ENCODE measurements around the gene IFNA6.

Gene IFNA6

GRCh38 chr9:21350787-21351186 lies at the start of gene IFNA6:
TSS of gene IFNA6 (minus strand) at chr9:21350887. CDS start at chr9:21350887, 0 bp downstream.
- Histone ChIP-seq H3K27me3 (replicated peaks; ENCODE audit: control insufficient read depth, insufficient read depth, low read length) (no peaks in the 10 kb centered on the region), H3K4me3 (replicated peaks; ENCODE audit: low read depth, low read length) (no peak within 1 kb of the TSS), H3K36me3 (ENCODE audit: control insufficient read depth, insufficient read depth, low read length) (no peaks in the 10 kb centered on the region)
- no peak for DNase-seq (ENCODE audit: extremely low read depth, insufficient read length)
- TF ChIP-seq, protein P1, sequence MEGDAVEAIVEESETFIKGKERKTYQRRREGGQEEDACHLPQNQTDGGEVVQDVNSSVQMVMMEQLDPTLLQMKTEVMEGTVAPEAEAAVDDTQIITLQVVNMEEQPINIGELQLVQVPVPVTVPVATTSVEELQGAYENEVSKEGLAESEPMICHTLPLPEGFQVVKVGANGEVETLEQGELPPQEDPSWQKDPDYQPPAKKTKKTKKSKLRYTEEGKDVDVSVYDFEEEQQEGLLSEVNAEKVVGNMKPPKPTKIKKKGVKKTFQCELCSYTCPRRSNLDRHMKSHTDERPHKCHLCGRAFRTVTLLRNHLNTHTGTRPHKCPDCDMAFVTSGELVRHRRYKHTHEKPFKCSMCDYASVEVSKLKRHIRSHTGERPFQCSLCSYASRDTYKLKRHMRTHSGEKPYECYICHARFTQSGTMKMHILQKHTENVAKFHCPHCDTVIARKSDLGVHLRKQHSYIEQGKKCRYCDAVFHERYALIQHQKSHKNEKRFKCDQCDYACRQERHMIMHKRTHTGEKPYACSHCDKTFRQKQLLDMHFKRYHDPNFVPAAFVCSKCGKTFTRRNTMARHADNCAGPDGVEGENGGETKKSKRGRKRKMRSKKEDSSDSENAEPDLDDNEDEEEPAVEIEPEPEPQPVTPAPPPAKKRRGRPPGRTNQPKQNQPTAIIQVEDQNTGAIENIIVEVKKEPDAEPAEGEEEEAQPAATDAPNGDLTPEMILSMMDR (IDR thresholded peaks at IDR 0.05; ENCODE audit: insufficient read depth, low read length, poor library complexity, severe bottlenecking), result no peak

GRCh38 chr9:21399956-21400355 lies 49.3 kb upstream of the IFNA6 start:
- Histone ChIP-seq H3K36me3 (ENCODE audit: control insufficient read depth, insufficient read depth, low read length) (no peaks in the 10 kb centered on the region), H3K27me3 (replicated peaks; ENCODE audit: control insufficient read depth, insufficient read depth, low read length) (no peaks in the 10 kb centered on the region), H3K4me3 (replicated peaks; ENCODE audit: low read depth, low read length) (no peak overlapping the region)
- DNase-seq (ENCODE audit: extremely low read depth, insufficient read length), result no peak
- TF ChIP-seq, protein P1 (IDR thresholded peaks at IDR 0.05; ENCODE audit: insufficient read depth, low read length, poor library complexity, severe bottlenecking), result no peak

DNA sequence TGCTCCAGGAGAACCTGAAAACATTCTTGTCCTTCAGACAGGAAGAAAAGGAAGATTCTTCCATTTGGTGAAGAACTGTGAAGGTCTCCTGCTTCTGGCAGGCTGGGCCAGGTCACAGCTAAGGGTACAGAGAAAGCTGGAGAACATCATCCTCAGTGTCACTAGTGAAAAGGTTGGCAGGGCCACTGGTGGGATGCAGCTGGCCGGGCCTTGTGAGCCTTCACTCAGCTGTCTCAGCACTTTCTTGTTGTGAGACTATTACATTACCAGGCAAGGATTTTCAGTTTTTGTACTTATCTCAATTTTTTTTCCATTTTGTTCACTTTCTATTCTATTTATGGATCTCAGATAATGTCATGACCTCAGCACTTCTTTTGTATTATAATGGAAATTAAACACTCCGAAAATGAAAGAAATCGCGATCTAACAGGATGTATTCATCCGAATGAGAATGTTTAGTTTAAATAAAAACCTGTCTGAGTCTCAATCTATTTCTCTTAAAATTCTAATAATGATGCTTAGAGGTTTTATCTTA lies 48.3 kb upstream of the IFNA6 start:
- DNase-seq (ENCODE audit: extremely low read depth, insufficient read length), result no peak
- no peak overlapping the region for H3K4me3 ChIP-seq (replicated peaks; ENCODE audit: low read depth, low read length)
- TF ChIP-seq, protein P1 (IDR thresholded peaks at IDR 0.05; ENCODE audit: insufficient read depth, low read length, poor library complexity, severe bottlenecking), result no peak
- no peaks in the 10 kb centered on the region for H3K27me3 ChIP-seq (replicated peaks; ENCODE audit: control insufficient read depth, insufficient read depth, low read length)
- H3K36me3 ChIP-seq (ENCODE audit: control insufficient read depth, insufficient read depth, low read length), result no peaks in the 10 kb centered on the region

GRCh38 chr9:21395778-21396717 lies 45.4 kb upstream of the IFNA6 start:
- TF ChIP-seq, protein P1 (IDR thresholded peaks at IDR 0.05; ENCODE audit: insufficient read depth, low read length, poor library complexity, severe bottlenecking), result peak; percentile 92
- H3K4me3 ChIP-seq (replicated peaks; ENCODE audit: low read depth, low read length), result peak overlapping the region; percentile 55
- H3K36me3 ChIP-seq (ENCODE audit: control insufficient read depth, insufficient read depth, low read length), result no peaks in the 10 kb centered on the region
- no peaks in the 10 kb centered on the region for H3K27me3 ChIP-seq (replicated peaks; ENCODE audit: control insufficient read depth, insufficient read depth, low read length)
- peak; percentile 63 for DNase-seq (ENCODE audit: extremely low read depth, insufficient read length)

GRCh38 chr9:21392270-21392669 lies 41.6 kb upstream of the IFNA6 start:
- DNase-seq (ENCODE audit: extremely low read depth, insufficient read length), result peak; percentile 33
- TF ChIP-seq, protein P1 (IDR thresholded peaks at IDR 0.05; ENCODE audit: insufficient read depth, low read length, poor library complexity, severe bottlenecking), result peak; percentile 29

More at GRCh38 chr9:21392270-21392669, 41.6 kb upstream of the IFNA6 start:
- Histone ChIP-seq H3K27me3 (replicated peaks; ENCODE audit: control insufficient read depth, insufficient read depth, low read length) (no peaks in the 10 kb centered on the region), H3K36me3 (ENCODE audit: control insufficient read depth, insufficient read depth, low read length) (no peaks in the 10 kb centered on the region), H3K4me3 (replicated peaks; ENCODE audit: low read depth, low read length) (no peak overlapping the region)

Measured in GM06990 (cell line).